ENCODE results near the gene RAD51B.

GRCh38 chr14:67856827-67857226, 37.2 kb downstream of the RAD51B start:
- TF ChIP-seq EZH2 (IDR thresholded peaks at IDR 0.05) (no peak), POLR2AphosphoS5 (IDR thresholded peaks at IDR 0.05; ENCODE audit: borderline replicate concordance, low read depth, low read length) (no peak)
